SK-N-SH treated with all-trans-retinoic acid at 6 μM for 48 hours (cell line): Measurements from ENCODE around the gene PPP1R8.

Experiments
- ATAC-seq: fragments of 200-7000 bp; cut with Tn5 transposase; 3 replicates; pipeline ENCODE4 v1.9.1; 2020; ENCODE audit warnings: mild to moderate bottlenecking, moderate library complexity
- CREB5 ChIP-seq: fragments of 250-450 bp; sonication (Bioruptor Pico); IDR thresholded peaks from 2 replicates; pipeline ENCODE4 v1.5.1; 2020; ENCODE audit warnings: low read depth, mild to moderate bottlenecking, moderate library complexity
- CSDC2 ChIP-seq: fragments of 250-450 bp; sonication (Bioruptor Pico); IDR thresholded peaks from 2 replicates; pipeline ENCODE4 v1.5.0; 2020; ENCODE audit warnings: mild to moderate bottlenecking, moderate library complexity
- CSRNP3 ChIP-seq: fragments of 250-450 bp; sonication (Bioruptor Pico); IDR thresholded peaks from 2 replicates; pipeline ENCODE4 v1.5.1; 2021; ENCODE audit warnings: mild to moderate bottlenecking, moderate library complexity
- GLIS3 ChIP-seq: fragments of 250-450 bp; sonication (Bioruptor Pico); IDR thresholded peaks from 2 replicates; pipeline ENCODE4 v1.5.0; 2020; ENCODE audit warnings: mild to moderate bottlenecking, moderate library complexity
- ISL1 ChIP-seq: fragments of 250-450 bp; sonication (Bioruptor Pico); IDR thresholded peaks from 2 replicates; pipeline ENCODE4 v2.1.2; 2022; ENCODE audit warnings: mild to moderate bottlenecking, moderate library complexity
- OSR1 ChIP-seq: fragments of 250-450 bp; sonication (Bioruptor Pico); IDR thresholded peaks from 2 replicates; pipeline ENCODE4 v1.8.0; 2022; ENCODE audit warnings: moderate library complexity, mild to moderate bottlenecking, inconsistent platforms
- PATZ1 ChIP-seq: fragments of 250-450 bp; sonication (Bioruptor Pico); IDR thresholded peaks from 2 replicates; pipeline ENCODE4 v1.8.0; 2020; ENCODE audit warnings: mild to moderate bottlenecking, moderate library complexity, borderline replicate concordance
- POU6F1 ChIP-seq: fragments of 250-450 bp; sonication (Bioruptor Pico); IDR thresholded peaks from 2 replicates; pipeline ENCODE4 v1.8.0; 2021; ENCODE audit warnings: low read depth, mild to moderate bottlenecking, moderate library complexity, borderline replicate concordance
- PPARA ChIP-seq: fragments of 250-450 bp; sonication (Bioruptor Pico); IDR thresholded peaks from 2 replicates; pipeline ENCODE4 v1.5.0; 2020; ENCODE audit warnings: mild to moderate bottlenecking, borderline replicate concordance
- RARB ChIP-seq: fragments of 250-450 bp; sonication (Bioruptor Pico); IDR thresholded peaks from 2 replicates; pipeline ENCODE4 v1.8.0; 2021; ENCODE audit warnings: mild to moderate bottlenecking, moderate library complexity
- SNAI2 ChIP-seq: fragments of 250-450 bp; sonication (Bioruptor Pico); IDR thresholded peaks from 2 replicates; pipeline ENCODE4 v1.5.0; 2020; ENCODE audit warnings: mild to moderate bottlenecking, moderate library complexity
- TCF4 ChIP-seq: fragments of 250-450 bp; sonication (Bioruptor Pico); IDR thresholded peaks from 2 replicates; pipeline ENCODE4 v1.8.0; 2021; ENCODE audit warnings: mild to moderate bottlenecking, moderate library complexity, borderline replicate concordance
- TOX ChIP-seq: fragments of 250-450 bp; sonication (Bioruptor Pico); IDR thresholded peaks from 2 replicates; pipeline ENCODE4 v1.8.0; 2021; ENCODE audit warnings: mild to moderate bottlenecking, moderate library complexity, borderline replicate concordance
- TSHZ2 ChIP-seq: fragments of 250-450 bp; sonication (Bioruptor Pico); IDR thresholded peaks from 2 replicates; pipeline ENCODE4 v1.5.0; 2020; ENCODE audit warnings: mild to moderate bottlenecking, moderate library complexity
- ZC3H10 ChIP-seq: fragments of 250-450 bp; sonication (Bioruptor Pico); IDR thresholded peaks from 2 replicates; pipeline ENCODE4 v1.5.1; 2021; ENCODE audit warnings: mild to moderate bottlenecking, moderate library complexity
- ZFP3 ChIP-seq: fragments of 250-450 bp; sonication (Bioruptor Pico); IDR thresholded peaks from 2 replicates; pipeline ENCODE4 v1.5.0; 2020; ENCODE audit warnings: mild to moderate bottlenecking, moderate library complexity
- ZFP30 ChIP-seq: fragments of 450-650 bp; formaldehyde crosslinking; IDR thresholded peaks from 2 replicates; pipeline ENCODE4 v1.5.0; 2022; ENCODE audit warnings: mild to moderate bottlenecking, moderate library complexity
- ZNF70 ChIP-seq: fragments of 450-650 bp; formaldehyde crosslinking; IDR thresholded peaks from 2 replicates; pipeline ENCODE4 v1.5.0; 2020; ENCODE audit warnings: mild to moderate bottlenecking, moderate library complexity
- ZNF8 ChIP-seq: fragments of 450-650 bp; formaldehyde crosslinking; IDR thresholded peaks from 2 replicates; pipeline ENCODE4 v1.5.0; 2020; ENCODE audit warnings: mild to moderate bottlenecking, moderate library complexity

PPP1R8 gene

GRCh38 chr1:27833470-27833869, 2.9 kb downstream of the PPP1R8 start:
- ATAC-seq, result no peak
- TF ChIP-seq TCF4 (CRISPR knock-in tag) (no peak), CSDC2 (CRISPR knock-in tag) (no peak), ZFP3 (no peak)

GRCh38 chr1:27835046-27835445, 4.5 kb downstream of the PPP1R8 start:
- no peak for ATAC-seq
- TF ChIP-seq ZFP3, result no peak
- TF ChIP-seq TOX (CRISPR knock-in tag), result no peak
- TF ChIP-seq PPARA (CRISPR knock-in tag), result no peak
- no peak for TF ChIP-seq ISL1 (CRISPR knock-in tag)
- no peak for TF ChIP-seq RARB (CRISPR knock-in tag)
- no peak for TF ChIP-seq SNAI2 (CRISPR knock-in tag)
- no peak for TF ChIP-seq ZNF8 (CRISPR knock-in tag)
- TF ChIP-seq ZC3H10 (CRISPR knock-in tag), result no peak
- TF ChIP-seq TSHZ2 (CRISPR knock-in tag), result no peak
- no peak for TF ChIP-seq CSRNP3 (CRISPR knock-in tag)

GRCh38 chr1:27835501-27835900, 4.9 kb downstream of the PPP1R8 start:
- TF ChIP-seq ZC3H10 (CRISPR knock-in tag), result no peak
- TF ChIP-seq TCF4 (CRISPR knock-in tag), result no peak
- TF ChIP-seq CREB5 (CRISPR knock-in tag), result no peak
- TF ChIP-seq SNAI2 (CRISPR knock-in tag), result no peak
- no peak for TF ChIP-seq OSR1
- TF ChIP-seq, all 23 proteins: peak for 0
- no peak for ATAC-seq

- ATAC-seq, result no peak
- no peak for TF ChIP-seq ZFP3
- no peak for TF ChIP-seq GLIS3 (CRISPR knock-in tag)
- TF ChIP-seq RARB (CRISPR knock-in tag), result no peak
- no peak for TF ChIP-seq ZNF70 (CRISPR knock-in tag)
- TF ChIP-seq POU6F1 (CRISPR knock-in tag), result no peak
- TF ChIP-seq PATZ1 (CRISPR knock-in tag), result no peak
- TF ChIP-seq CSDC2 (CRISPR knock-in tag), result no peak
- no peak for TF ChIP-seq TCF4 (CRISPR knock-in tag)
Measured at GRCh38 chr1:27849951-27850350, 19.4 kb downstream of the PPP1R8 start.

GRCh38 chr1:27855085-27855484, 24.5 kb downstream of the PPP1R8 start:
- no peak for ATAC-seq
- no peak for TF ChIP-seq ZNF70 (CRISPR knock-in tag)
- no peak for TF ChIP-seq ZFP30 (CRISPR knock-in tag)
- TF ChIP-seq SNAI2 (CRISPR knock-in tag), result no peak
- TF ChIP-seq TCF4 (CRISPR knock-in tag), result no peak
- no peak for TF ChIP-seq GLIS3 (CRISPR knock-in tag)
- no peak for TF ChIP-seq PATZ1 (CRISPR knock-in tag)
- no peak for TF ChIP-seq ZNF8 (CRISPR knock-in tag)
- TF ChIP-seq TSHZ2 (CRISPR knock-in tag), result no peak
